CD14-positive monocyte (primary cell): Measurements from ENCODE around the gene CAMK2N2. TPM values are rescaled to one million over a fixed set of nuclear protein-coding genes. Genes with fewer than 3 reads are reported as not detected.

Experiments used
- DNase-seq, 3 donors: peaks; one replicate each; pipeline ENCODE4 v3.0.0-alpha.2; 2011 to 2022
- H2AFZ ChIP-seq: 2 replicates; pipeline ENCODE4 v1.6.0; 2012; ENCODE audit warnings: mild to moderate bottlenecking, low read depth, low read length, inconsistent platforms; ENCODE audit not compliant: insufficient read depth, poor library complexity, severe bottlenecking
- H3K27ac ChIP-seq, 2 donors: 1 replicate in 1 of 2; 2 replicates in 1 of 2; pipeline ENCODE4 v1.5.1; 2012 to 2013; ENCODE audit warnings: low read length in 2 of 2, control low read depth in 1 of 2, inconsistent platforms in 1 of 2, low read depth in 1 of 2, mild to moderate bottlenecking in 1 of 2
- H3K27me3 ChIP-seq, 2 donors: one replicate each; pipeline versions ENCODE4 v1.6.0 to v1.6.1; 2011 to 2013; ENCODE audit warnings: low read length in 2 of 2; ENCODE audit not compliant: control insufficient read depth in 2 of 2, insufficient read depth in 2 of 2
- H3K36me3 ChIP-seq, 2 donors: replicated peaks in 1 of 2; 1 replicate in 1 of 2; 2 replicates in 1 of 2; pipeline versions ENCODE4 v1.5.1 to v1.6.1; 2012 to 2013; ENCODE audit warnings: low read length in 2 of 2, control low read depth in 1 of 2, inconsistent platforms in 1 of 2, mild to moderate bottlenecking in 1 of 2; ENCODE audit not compliant: insufficient read depth in 2 of 2, control insufficient read depth in 1 of 2
- H3K4me1 ChIP-seq, 2 donors: 1 replicate in 1 of 2; 2 replicates in 1 of 2; pipeline versions ENCODE4 v1.5.1 to v1.6.1; 2012 to 2013; ENCODE audit warnings: low read length in 2 of 2, control low read depth in 1 of 2, inconsistent platforms in 1 of 2, mild to moderate bottlenecking in 1 of 2, moderate library complexity in 1 of 2; ENCODE audit not compliant: insufficient read depth in 2 of 2, control insufficient read depth in 1 of 2
- H3K4me2 ChIP-seq: replicated peaks from 2 replicates; pipeline ENCODE3; 2012; ENCODE audit warnings: low read length, moderate library complexity, mild to moderate bottlenecking; ENCODE audit not compliant: poor library complexity, severe bottlenecking; ENCODE audit errors: extremely low read depth
- H3K4me3 ChIP-seq, 3 experiments: fragments of 200-600 bp in 1 of 3; sonication (generic) in 1 of 3; replicated peaks in 1 of 3; 1 replicate in 2 of 3; 2 replicates in 1 of 3; pipeline ENCODE4 v1.5.1; 2011 to 2013; ENCODE audit warnings: low read length in 3 of 3, mild to moderate bottlenecking in 3 of 3, control low read depth in 2 of 3, low read depth in 2 of 3, inconsistent platforms in 1 of 3, moderate library complexity in 1 of 3
- H3K79me2 ChIP-seq: 2 replicates; pipeline ENCODE4 v1.6.0; 2012; ENCODE audit warnings: mild to moderate bottlenecking, control low read depth, inconsistent platforms, low read length, moderate library complexity; ENCODE audit not compliant: insufficient read depth
- H3K9ac ChIP-seq: 2 replicates; pipeline ENCODE4 v1.6.0; 2017; ENCODE audit warnings: low read length, mild to moderate bottlenecking; ENCODE audit not compliant: insufficient read depth, poor library complexity, severe bottlenecking
- H3K9me3 ChIP-seq, 2 donors: replicated peaks in 1 of 2; 1 replicate in 1 of 2; 2 replicates in 1 of 2; pipeline versions ENCODE4 v1.5.1 to v1.6.1; 2012 to 2013; ENCODE audit warnings: low read length in 2 of 2, control low read depth in 1 of 2; ENCODE audit not compliant: control insufficient read depth in 1 of 2, insufficient read depth in 1 of 2
- H4K20me1 ChIP-seq: 2 replicates; pipeline ENCODE4 v1.6.0; 2012; ENCODE audit warnings: mild to moderate bottlenecking, low read length, control low read depth, moderate library complexity; ENCODE audit not compliant: insufficient read depth
- H3K27ac Mint-ChIP-seq, 7 donors: one replicate each; pipeline ENCODE4 v1.8.0; 2020; ENCODE audit warnings: mild to moderate bottlenecking in 7 of 7, mixed read lengths in 7 of 7, moderate library complexity in 6 of 7, inconsistent platforms in 2 of 7
- H3K27me3 Mint-ChIP-seq, 3 donors: one replicate each; pipeline ENCODE4 v1.8.0; 2021 to 2022; ENCODE audit warnings: low read depth in 3 of 3, mild to moderate bottlenecking in 3 of 3, mixed read lengths in 3 of 3, moderate library complexity in 3 of 3, inconsistent platforms in 1 of 3
- H3K36me3 Mint-ChIP-seq, 2 donors: one replicate each; pipeline ENCODE4 v1.8.0; 2020; ENCODE audit warnings: mixed read lengths in 2 of 2, inconsistent platforms in 1 of 2, mild to moderate bottlenecking in 1 of 2
- H3K4me1 Mint-ChIP-seq: one replicate; pipeline ENCODE4 v1.8.0; 2020; ENCODE audit warnings: mild to moderate bottlenecking, mixed read lengths
- H3K4me3 Mint-ChIP-seq, 2 donors: one replicate each; pipeline ENCODE4 v1.8.0; 2020; ENCODE audit warnings: mild to moderate bottlenecking in 2 of 2, mixed read lengths in 2 of 2, moderate library complexity in 1 of 2
- H3K9me3 Mint-ChIP-seq, 7 donors: one replicate each; pipeline ENCODE4 v1.8.0; 2020 to 2022; ENCODE audit warnings: mixed read lengths in 7 of 7, mild to moderate bottlenecking in 6 of 7, moderate library complexity in 6 of 7, inconsistent platforms in 2 of 7
- CTCF ChIP-seq: fragments of 200-600 bp; IDR thresholded peaks from one replicate; pipeline ENCODE4 v1.8.0; 2022; ENCODE audit warnings: antibody characterized with exemption, mild to moderate bottlenecking
- WGBS: methylation state at CpG from one replicate; pipeline ENCODE4 v1.1.5; 2013; ENCODE audit warnings: missing lambda C conversion rate; ENCODE audit not compliant: insufficient coverage; 5-methylcytosine and 5-hydroxymethylcytosine counted together
- intact Hi-C, 2 donors: fragments of 100-400 bp; cut with micrococcal nuclease; formaldehyde crosslinking; loops; one replicate each; pipeline versions ENCODE4 v1.15.0 to v1.15.1; 2023
- polyA minus RNA-seq: library from RNA; depleted of rRNA, polyadenylated mRNA; stranded (reverse); fragments of >200 nt; gene quantifications from 2 replicates; pipeline ENCODE4 v1.2.3, GENCODE V29; 2012
- polyA plus RNA-seq, 3 donors: library from polyadenylated mRNA; depleted of rRNA in 1 of 3; unstranded in 2 of 3; stranded (reverse) in 1 of 3; fragments of 300-500 nt in 2 of 3; fragments of >200 nt in 1 of 3; fragmentation: Illumina TruSeq in 2 of 3; gene quantifications; 1 replicate in 2 of 3; 2 replicates in 1 of 3; pipeline ENCODE4 v1.2.3, GENCODE V29; 2012 to 2021
- total RNA-seq, 12 experiments: library from RNA in 1 of 12; stranded (reverse) in 1 of 12; fragments of 120-200 nt in 1 of 12; gene quantifications; one replicate each; pipeline ENCODE4 v1.2.4 and lab custom pipeline; 2013 to 2026; ENCODE audit warnings: mixed read lengths in 6 of 12, inconsistent platforms in 1 of 12

The CAMK2N2 gene
- total RNA-seq (2013) = 0.04 TPM
- polyA plus RNA-seq (not detected), polyA minus RNA-seq (0.32 TPM in 1 of 2 replicates, not detected in the other), total RNA-seq (lab: John Stamatoyannopoulos, UW) (0 to 2.0 (median 0) reads per million in 11 experiments)

GRCh38 chr3:184261270-184261853, at the start of gene CAMK2N2:
TSS of gene CAMK2N2 (minus strand) at chr3:184261553. CDS start at chr3:184261285, 268 bp downstream.
- DNase-seq = peak in 1 of 3 donors; percentile 28
- H3K9me3 Mint-ChIP-seq = peaks cover 0 to 35% (median 18%) of the 10 kb centered on the region in 7 donors
- peak within 1 kb of the TSS; percentile 74 for H3K4me2 ChIP-seq
- no peak within 1 kb of the TSS for H2AFZ ChIP-seq
- H3K4me1 ChIP-seq = peaks cover 18 to 22% of the 10 kb centered on the region in 2 donors
- H3K27me3 Mint-ChIP-seq = peaks cover 55 to 73% (median 67%) of the 10 kb centered on the region in 3 donors
- H3K9ac ChIP-seq = peak within 1 kb of the TSS; percentile 15
- 1% methylated on average over 47 of the region's 67 CpGs for WGBS
- H3K36me3 ChIP-seq = peaks cover 0 to 8% of the 10 kb centered on the region in 2 donors
- peak within 1 kb of the TSS in 2 of 3 experiments; percentile 9 to 69 for H3K4me3 ChIP-seq
- peaks cover 37 to 66% of the 10 kb centered on the region in 2 donors for H3K27me3 ChIP-seq
- no peak within 1 kb of the TSS for H3K27ac ChIP-seq
- no peak for TF ChIP-seq CTCF
- peaks cover 25 to 34% of the 10 kb centered on the region in 2 donors for H3K36me3 Mint-ChIP-seq
- peaks cover 0 to 15% of the 10 kb centered on the region in 2 donors for H3K9me3 ChIP-seq
- peaks cover 23% of the 10 kb centered on the region for H3K4me1 Mint-ChIP-seq
- H3K4me3 Mint-ChIP-seq = peak within 1 kb of the TSS; percentile 80 to 89
- H4K20me1 ChIP-seq = peaks cover 10% of the 10 kb centered on the region
- intact Hi-C loops = no loop called here
- H3K27ac Mint-ChIP-seq = peak within 1 kb of the TSS in 3 of 7 donors; percentile 12 to 36 (median 35)
- H3K79me2 ChIP-seq = no peaks in the 10 kb centered on the region

- Histone ChIP-seq H3K9me3 (no peaks in the 10 kb centered on the region), H3K9ac (no peak overlapping the region), H3K27ac (no peak overlapping the region), H2AFZ (no peak overlapping the region), H3K4me3 (no peak overlapping the region), H3K79me2 (no peaks in the 10 kb centered on the region), H3K4me2 (no peak overlapping the region), H3K4me1 (peaks cover 1 to 2% of the 10 kb centered on the region in 2 donors), H4K20me1 (peaks cover 7% of the 10 kb centered on the region), H3K36me3 (peaks cover 51 to 55% of the 10 kb centered on the region in 2 donors), H3K27me3 (no peaks in the 10 kb centered on the region)
- Mint-ChIP-seq H3K36me3 (peaks cover 52 to 59% of the 10 kb centered on the region in 2 donors), H3K4me1 (no peaks in the 10 kb centered on the region), H3K9me3 (no peaks in the 10 kb centered on the region), H3K27ac (peak overlapping the region in 1 of 7 donors; percentile 56), H3K27me3 (no peaks in the 10 kb centered on the region), H3K4me3 (no peak overlapping the region)
- 95% methylated on average over 3 of the region's 7 CpGs for WGBS
- no peak for TF ChIP-seq CTCF
- no peak for DNase-seq
- intact Hi-C loops = no loop called here
These were observed 47.4 kb upstream of the CAMK2N2 start for GRCh38 chr3:184308744-184309143.
